Neural progenitor cell (in vitro differentiated cells): ENCODE data around the gene NSMF. TPM values are rescaled to one million over a fixed set of nuclear protein-coding genes. Genes with fewer than 3 reads are reported as not detected.

Source experiments
- DNase-seq: peaks from one replicate; pipeline ENCODE4 v3.0.0-alpha.2; 2016; ENCODE audit warnings: low spot score
- H2AFZ ChIP-seq: fragments of 200-600 bp; sonication (generic); replicated peaks from 2 replicates; pipeline ENCODE4 v1.6.1; 2016; ENCODE audit warnings: antibody characterized with exemption
- H3F3A ChIP-seq: fragments of 200-600 bp; sonication (generic); 2 replicates; pipeline ENCODE4 v1.6.1; 2016; ENCODE audit warnings: antibody characterized with exemption, low read depth
- H3K27ac ChIP-seq: fragments of 200-600 bp; sonication (generic); 2 replicates; pipeline ENCODE4 v1.5.1; 2016; ENCODE audit warnings: mild to moderate bottlenecking
- H3K27me3 ChIP-seq: fragments of 200-600 bp; sonication (generic); 2 replicates; pipeline ENCODE4 v1.6.1; 2016; ENCODE audit warnings: mild to moderate bottlenecking, moderate library complexity
- H3K36me3 ChIP-seq: fragments of 200-600 bp; sonication (generic); 2 replicates; pipeline ENCODE4 v1.5.1; 2016
- H3K4me1 ChIP-seq: fragments of 200-600 bp; sonication (generic); 2 replicates; pipeline ENCODE4 v1.6.1; 2016; ENCODE audit warnings: mixed run types
- H3K4me2 ChIP-seq: fragments of 200-600 bp; sonication (generic); 2 replicates; pipeline ENCODE4 v1.6.1; 2016
- H3K4me3 ChIP-seq: fragments of 200-600 bp; sonication (generic); 2 replicates; pipeline ENCODE4 v1.5.1; 2016
- H3K79me2 ChIP-seq: fragments of 200-600 bp; sonication (generic); 2 replicates; pipeline ENCODE4 v1.6.1; 2016; ENCODE audit warnings: low read depth
- H3K9ac ChIP-seq: fragments of 200-600 bp; sonication (generic); 2 replicates; pipeline ENCODE4 v1.6.1; 2016
- H3K9me3 ChIP-seq: fragments of 200-600 bp; sonication (generic); 2 replicates; pipeline ENCODE4 v1.5.1; 2016; ENCODE audit warnings: low read depth
- H4K20me1 ChIP-seq: fragments of 200-600 bp; sonication (generic); 2 replicates; pipeline ENCODE4 v1.6.1; 2016; ENCODE audit warnings: low read depth
- H3K27ac Mint-ChIP-seq: 3 replicates; pipeline ENCODE4 v1.8.0; 2021; ENCODE audit warnings: mixed read lengths
- H3K27me3 Mint-ChIP-seq: 2 replicates; pipeline ENCODE4 v1.8.0; 2022; ENCODE audit warnings: low read depth, mild to moderate bottlenecking, inconsistent platforms, moderate library complexity, mixed read lengths; ENCODE audit not compliant: insufficient read depth
- H3K36me3 Mint-ChIP-seq: 3 replicates; pipeline ENCODE4 v1.8.0; 2021; ENCODE audit warnings: mixed read lengths
- H3K4me1 Mint-ChIP-seq: 3 replicates; pipeline ENCODE4 v1.8.0; 2021; ENCODE audit warnings: mixed read lengths
- H3K4me3 Mint-ChIP-seq: 3 replicates; pipeline ENCODE4 v1.8.0; 2021; ENCODE audit warnings: mild to moderate bottlenecking, moderate library complexity, mixed read lengths
- H3K9me3 Mint-ChIP-seq: 3 replicates; pipeline ENCODE4 v1.8.0; 2020; ENCODE audit warnings: mixed read lengths
- EZH2 ChIP-seq: fragments of 200-600 bp; sonication (generic); IDR thresholded peaks from 2 replicates; pipeline ENCODE4 v1.6.1; 2017; ENCODE audit warnings: antibody characterized with exemption, mild to moderate bottlenecking, moderate library complexity
- EZH2phosphoT487 ChIP-seq: fragments of 200-600 bp; sonication (generic); IDR thresholded peaks from 2 replicates; pipeline ENCODE4 v1.6.1; 2017; ENCODE audit warnings: antibody characterized with exemption
- total RNA-seq: library from RNA; depleted of rRNA; stranded (reverse); fragments of >200 nt; gene quantifications from 2 replicates; pipeline ENCODE4 v1.2.3, GENCODE V29; 2015; ENCODE audit warnings: low replicate concordance
- TF ChIP-seq, protein P1 (sequence below): fragments of 200-600 bp; sonication (generic); IDR thresholded peaks from 2 replicates; pipeline ENCODE4 v1.5.1; 2017; ENCODE audit warnings: antibody characterized with exemption, mild to moderate bottlenecking

Gene NSMF
- total RNA-seq, 1 donor from 2014 or later: 17.1 TPM

DNA sequence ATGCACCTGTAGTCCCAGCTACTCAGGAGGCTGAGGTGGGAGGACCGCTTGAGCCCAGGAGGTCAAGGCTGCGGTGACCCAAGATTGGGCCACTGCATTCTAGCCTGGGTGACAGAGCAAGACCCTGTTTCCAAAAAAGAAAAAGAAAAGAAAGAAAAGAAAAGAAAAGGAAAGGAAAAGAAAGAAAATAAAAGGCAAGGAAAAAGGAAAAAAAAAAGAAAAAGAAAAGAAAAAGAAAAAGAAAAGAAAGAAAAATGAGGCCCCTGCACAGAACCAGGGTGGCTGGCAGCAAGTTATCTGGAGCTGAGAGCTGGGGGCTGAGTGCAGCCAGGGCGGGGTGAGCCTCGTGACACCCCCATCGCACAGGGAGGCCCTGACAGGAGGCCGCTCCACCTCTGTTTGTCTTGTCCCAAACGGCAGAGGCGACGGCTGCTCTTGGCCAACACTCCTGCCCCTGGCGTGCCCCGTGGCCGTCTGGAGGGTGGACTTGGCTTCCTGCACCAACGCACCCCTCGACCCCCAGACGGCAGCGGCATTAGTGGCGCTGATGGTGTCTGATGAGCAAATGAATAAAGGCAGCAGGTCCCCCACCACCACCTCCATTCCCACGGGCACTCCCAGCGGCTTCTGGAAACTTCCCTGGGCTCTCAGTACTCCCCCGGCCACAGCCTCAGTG, 52.9 kb downstream of the NSMF start:
- peak overlapping the region; percentile 57 for H3K4me3 Mint-ChIP-seq
- peak overlapping the region; percentile 44 for H3K4me3 ChIP-seq
- H3K4me2 ChIP-seq: peak overlapping the region; percentile 88

DNA sequence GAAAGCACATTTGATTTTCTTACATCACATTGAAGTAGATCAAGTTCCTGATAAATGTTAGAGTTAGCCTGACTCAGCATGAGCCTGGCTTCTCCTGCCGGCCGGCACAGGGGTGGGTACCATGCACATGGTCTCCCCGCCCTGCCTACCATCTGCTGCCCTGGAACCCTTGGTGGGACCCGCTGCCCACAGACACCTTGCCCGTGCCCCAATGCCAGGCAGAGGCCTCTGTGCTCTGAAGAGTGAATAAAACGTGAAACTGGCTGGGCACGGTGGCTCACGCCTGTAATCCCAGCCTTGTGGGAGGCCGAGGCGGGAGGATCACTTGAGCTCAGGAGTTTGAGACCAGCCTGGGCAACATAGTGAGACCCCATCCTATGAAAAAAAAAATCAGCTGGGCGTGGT, 53.5 kb downstream of the NSMF start:
- Mint-ChIP-seq H3K4me1 (peaks cover 10% of the 10 kb centered on the region), H3K36me3 (peaks cover 12% of the 10 kb centered on the region), H3K4me3 (peak overlapping the region; percentile 57), H3K9me3 (peaks cover 12% of the 10 kb centered on the region), H3K27me3 (peaks cover 2% of the 10 kb centered on the region), H3K27ac (no peak overlapping the region)
- peaks cover 10% of the 10 kb centered on the region for H3K27me3 ChIP-seq
- no peaks in the 10 kb centered on the region for H3K9me3 ChIP-seq
- H3K4me2 ChIP-seq: no peak overlapping the region
- no peak overlapping the region for H3K4me3 ChIP-seq
- no peak for DNase-seq
- H3K27ac ChIP-seq: no peak overlapping the region
- no peaks in the 10 kb centered on the region for H3F3A ChIP-seq
- TF ChIP-seq, protein P1, sequence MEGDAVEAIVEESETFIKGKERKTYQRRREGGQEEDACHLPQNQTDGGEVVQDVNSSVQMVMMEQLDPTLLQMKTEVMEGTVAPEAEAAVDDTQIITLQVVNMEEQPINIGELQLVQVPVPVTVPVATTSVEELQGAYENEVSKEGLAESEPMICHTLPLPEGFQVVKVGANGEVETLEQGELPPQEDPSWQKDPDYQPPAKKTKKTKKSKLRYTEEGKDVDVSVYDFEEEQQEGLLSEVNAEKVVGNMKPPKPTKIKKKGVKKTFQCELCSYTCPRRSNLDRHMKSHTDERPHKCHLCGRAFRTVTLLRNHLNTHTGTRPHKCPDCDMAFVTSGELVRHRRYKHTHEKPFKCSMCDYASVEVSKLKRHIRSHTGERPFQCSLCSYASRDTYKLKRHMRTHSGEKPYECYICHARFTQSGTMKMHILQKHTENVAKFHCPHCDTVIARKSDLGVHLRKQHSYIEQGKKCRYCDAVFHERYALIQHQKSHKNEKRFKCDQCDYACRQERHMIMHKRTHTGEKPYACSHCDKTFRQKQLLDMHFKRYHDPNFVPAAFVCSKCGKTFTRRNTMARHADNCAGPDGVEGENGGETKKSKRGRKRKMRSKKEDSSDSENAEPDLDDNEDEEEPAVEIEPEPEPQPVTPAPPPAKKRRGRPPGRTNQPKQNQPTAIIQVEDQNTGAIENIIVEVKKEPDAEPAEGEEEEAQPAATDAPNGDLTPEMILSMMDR: no peak
- TF ChIP-seq EZH2phosphoT487 (no peak), EZH2 (no peak)
- H4K20me1 ChIP-seq: peaks cover 32% of the 10 kb centered on the region
- no peaks in the 10 kb centered on the region for H3K36me3 ChIP-seq
- H3K4me1 ChIP-seq: peaks cover 7% of the 10 kb centered on the region
- H2AFZ ChIP-seq: no peak overlapping the region
- no peaks in the 10 kb centered on the region for H3K79me2 ChIP-seq
- no peak overlapping the region for H3K9ac ChIP-seq

More for the DNA sequence above, 52.9 kb downstream of the NSMF start:
- Histone ChIP-seq H3K9ac (no peak overlapping the region), H3K27me3 (peaks cover 10% of the 10 kb centered on the region), H3K27ac (no peak overlapping the region), H4K20me1 (peaks cover 32% of the 10 kb centered on the region), H3K36me3 (no peaks in the 10 kb centered on the region), H3K4me1 (peaks cover 7% of the 10 kb centered on the region), H3K79me2 (no peaks in the 10 kb centered on the region), H2AFZ (no peak overlapping the region), H3F3A (no peaks in the 10 kb centered on the region), H3K9me3 (no peaks in the 10 kb centered on the region)
- Mint-ChIP-seq H3K27me3 (peaks cover 2% of the 10 kb centered on the region), H3K36me3 (peaks cover 12% of the 10 kb centered on the region), H3K4me1 (peaks cover 10% of the 10 kb centered on the region), H3K27ac (no peak overlapping the region), H3K9me3 (peaks cover 12% of the 10 kb centered on the region)
- DNase-seq: no peak
- TF ChIP-seq EZH2phosphoT487: no peak
- TF ChIP-seq, protein P1: no peak
- no peak for TF ChIP-seq EZH2

DNA sequence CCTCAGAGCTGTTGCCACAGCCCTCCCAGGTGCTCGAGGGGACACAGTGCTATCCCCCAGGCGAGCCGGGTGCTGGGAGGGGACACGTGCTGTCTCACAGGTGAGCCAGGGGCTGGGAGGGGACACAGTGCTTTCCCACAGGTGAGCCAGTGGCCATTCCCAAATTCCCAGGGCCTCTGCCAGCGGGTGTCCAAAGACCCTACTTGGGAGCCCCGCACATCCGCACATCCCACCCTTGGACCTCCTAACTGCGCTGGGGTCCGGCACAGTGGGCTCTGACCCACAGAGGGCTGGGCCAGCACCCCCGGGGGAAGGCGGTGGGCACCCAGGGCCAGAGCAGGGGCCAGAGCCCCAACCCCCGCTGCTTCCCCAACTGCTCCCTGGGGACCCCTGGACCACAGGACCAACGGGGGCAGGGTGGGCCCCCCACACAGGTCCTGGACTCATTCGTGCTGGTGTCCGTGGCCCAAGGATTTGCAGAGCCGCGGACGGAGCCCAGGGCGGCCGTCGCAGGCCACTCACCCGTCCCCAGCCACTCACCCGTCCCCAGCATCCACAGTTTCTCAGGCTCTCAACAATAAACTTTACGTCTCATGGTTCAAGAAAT, 54.1 kb downstream of the NSMF start:
- Mint-ChIP-seq H3K27me3 (peaks cover 2% of the 10 kb centered on the region), H3K4me1 (peaks cover 10% of the 10 kb centered on the region), H3K9me3 (peaks cover 16% of the 10 kb centered on the region), H3K36me3 (peaks cover 15% of the 10 kb centered on the region), H3K27ac (no peak overlapping the region), H3K4me3 (no peak overlapping the region)
- Histone ChIP-seq H3K27me3 (peaks cover 10% of the 10 kb centered on the region), H3F3A (no peaks in the 10 kb centered on the region), H4K20me1 (peaks cover 32% of the 10 kb centered on the region), H3K9ac (no peak overlapping the region), H3K27ac (no peak overlapping the region), H3K36me3 (no peaks in the 10 kb centered on the region), H3K4me3 (no peak overlapping the region), H3K79me2 (no peaks in the 10 kb centered on the region), H3K4me2 (no peak overlapping the region), H2AFZ (no peak overlapping the region), H3K4me1 (peaks cover 7% of the 10 kb centered on the region), H3K9me3 (no peaks in the 10 kb centered on the region)
- no peak for DNase-seq
- TF ChIP-seq EZH2phosphoT487: no peak
- TF ChIP-seq, protein P1: no peak
- no peak for TF ChIP-seq EZH2
